Loucy (cell line): ENCODE measurements around the gene SCNN1B.

ENCODE experiments used
- EZH2phosphoT487 ChIP-seq: fragments of 200-600 bp; IDR thresholded peaks from 2 replicates; pipeline ENCODE4 v1.6.1; 2018; ENCODE audit warnings: antibody characterized with exemption, mild to moderate bottlenecking, moderate library complexity, borderline replicate concordance
- TF ChIP-seq, protein P1 (sequence below): fragments of 200-600 bp; sonication (generic); conservative IDR thresholded peaks from 2 replicates; pipeline ENCODE4 v1.5.1; 2014; ENCODE audit warnings: mild to moderate bottlenecking, antibody characterized with exemption, low read length

DNA sequence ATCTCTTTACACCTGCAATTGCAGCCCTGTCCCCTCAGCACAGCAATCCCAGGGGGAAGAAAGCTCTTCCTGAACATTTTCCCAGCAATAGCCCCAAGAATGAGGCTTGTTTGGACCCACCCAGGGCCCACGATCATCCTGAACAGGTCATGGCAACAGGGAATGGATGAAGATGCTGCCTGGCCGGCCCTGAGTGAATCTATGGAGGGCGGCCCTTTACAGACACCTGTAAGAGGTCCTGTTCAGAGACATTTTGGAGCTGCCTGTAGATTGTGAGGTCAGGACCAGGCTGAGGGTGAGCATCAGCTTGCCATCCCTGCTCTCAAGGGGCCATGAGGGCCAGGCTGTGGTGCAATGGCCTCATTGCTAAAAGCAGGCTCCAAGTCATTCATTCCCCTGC, 81.8 kb downstream of the SCNN1B start:
- TF ChIP-seq, protein P1, sequence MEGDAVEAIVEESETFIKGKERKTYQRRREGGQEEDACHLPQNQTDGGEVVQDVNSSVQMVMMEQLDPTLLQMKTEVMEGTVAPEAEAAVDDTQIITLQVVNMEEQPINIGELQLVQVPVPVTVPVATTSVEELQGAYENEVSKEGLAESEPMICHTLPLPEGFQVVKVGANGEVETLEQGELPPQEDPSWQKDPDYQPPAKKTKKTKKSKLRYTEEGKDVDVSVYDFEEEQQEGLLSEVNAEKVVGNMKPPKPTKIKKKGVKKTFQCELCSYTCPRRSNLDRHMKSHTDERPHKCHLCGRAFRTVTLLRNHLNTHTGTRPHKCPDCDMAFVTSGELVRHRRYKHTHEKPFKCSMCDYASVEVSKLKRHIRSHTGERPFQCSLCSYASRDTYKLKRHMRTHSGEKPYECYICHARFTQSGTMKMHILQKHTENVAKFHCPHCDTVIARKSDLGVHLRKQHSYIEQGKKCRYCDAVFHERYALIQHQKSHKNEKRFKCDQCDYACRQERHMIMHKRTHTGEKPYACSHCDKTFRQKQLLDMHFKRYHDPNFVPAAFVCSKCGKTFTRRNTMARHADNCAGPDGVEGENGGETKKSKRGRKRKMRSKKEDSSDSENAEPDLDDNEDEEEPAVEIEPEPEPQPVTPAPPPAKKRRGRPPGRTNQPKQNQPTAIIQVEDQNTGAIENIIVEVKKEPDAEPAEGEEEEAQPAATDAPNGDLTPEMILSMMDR = no peak
- no peak for TF ChIP-seq EZH2phosphoT487
